ENCODE data around the gene CARD11. TPM values are rescaled to one million over a fixed set of nuclear protein-coding genes. Genes with fewer than 3 reads are reported as not detected.

The CARD11 gene
- total and polyA plus RNA-seq, 2 of the 13 experiments (the other 11 are each of a cell fraction or from before 2014, with no cell fraction given), result 0.04 TPM; not detected in 1

DNA sequence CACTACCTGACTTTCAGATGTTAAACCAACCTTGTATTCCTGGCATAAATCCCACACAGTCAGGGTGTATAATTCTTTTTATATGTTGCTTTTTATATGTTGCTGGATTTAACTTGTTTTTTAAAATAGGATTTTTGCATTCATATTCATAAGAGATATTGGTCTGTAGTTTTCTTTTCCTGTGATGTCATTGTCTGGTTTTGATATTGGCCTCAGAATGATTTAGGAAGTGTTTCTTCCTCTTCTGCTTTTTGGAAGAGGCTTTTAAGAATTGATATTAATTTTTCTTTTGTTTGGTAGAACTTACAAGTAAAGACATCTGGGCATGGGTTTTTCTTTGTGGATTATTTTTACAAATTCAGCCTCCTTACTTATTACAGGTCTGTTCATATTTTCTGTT lies 93.1 kb downstream of the CARD11 start:
- Histone ChIP-seq H3K9me3 (ENCODE audit: low read length) (no peaks in the 10 kb centered on the region), H2AFZ (ENCODE audit: low read length) (no peak overlapping the region), H3K36me3 (replicated peaks in 1 of 2; ENCODE audit: control insufficient read depth in 1 of 2, insufficient read depth in 2 of 2, low read length in 2 of 2) (no peaks in the 10 kb centered on the region), H3K79me2 (ENCODE audit: insufficient read depth, low read length) (no peaks in the 10 kb centered on the region), H3K4me2 (ENCODE audit: low read depth, low read length) (no peak overlapping the region), H3K9ac (ENCODE audit: insufficient read depth, low read depth, low read length) (no peak overlapping the region), H4K20me1 (ENCODE audit: insufficient read depth, low read length) (no peaks in the 10 kb centered on the region), H3K4me1 (ENCODE audit: insufficient read depth, low read length) (no peaks in the 10 kb centered on the region), H3K4me3 (replicated peaks in 1 of 3; ENCODE audit: insufficient read depth in 1 of 3, low read depth in 2 of 3, low read length in 3 of 3) (no peak overlapping the region), H3K27me3 (ENCODE audit: control insufficient read depth in 1 of 2, insufficient read depth in 2 of 2, low read length in 2 of 2) (no peaks in the 10 kb centered on the region; a peak in 1 of 5 replicates), H3K27ac (ENCODE audit: extremely low read length, insufficient read depth, low read length) (no peak overlapping the region)
- DNase-seq (ENCODE audit: low spot score) (no peak), ATAC-seq (no peak), FAIRE-seq (no peak)
- intact Hi-C loops (cut with micrococcal nuclease; ENCODE audit: unreplicated experiment), result no loop called here
- ChIA-PET CTCF (ENCODE audit: low intra/inter-chr PET ratio, low total read pairs) (no interaction called here), POLR2A (no interaction called here)
- no TSS peak for BruUV-seq (replicated peaks)
- in situ Hi-C loops (cut with HindIII; ENCODE audit: extremely low pct_ligation_motif_present, low pct_unique_long_range_greater_than_20kb), result no loop called here
- TF ChIP-seq BORCS8-MEF2B (CRISPR knock-in tag; IDR thresholded peaks at IDR 0.05) (no peak), EZH2 (conservative IDR thresholded peaks at IDR 0.05; ENCODE audit: low read depth, low read length) (no peak), FOSL1 (CRISPR knock-in tag; IDR thresholded peaks at IDR 0.05; ENCODE audit: borderline replicate concordance) (no peak), THAP11 (CRISPR knock-in tag; IDR thresholded peaks at IDR 0.05) (no peak), FOXO1 (CRISPR knock-in tag; IDR thresholded peaks at IDR 0.05) (no peak), KDM5A (IDR thresholded peaks at IDR 0.05; ENCODE audit: borderline replicate concordance, low read length) (no peak), ONECUT2 (CRISPR knock-in tag; IDR thresholded peaks at IDR 0.05) (no peak), SMYD3 (CRISPR knock-in tag; IDR thresholded peaks at IDR 0.05) (no peak), EEA1 (CRISPR knock-in tag; IDR thresholded peaks at IDR 0.05; ENCODE audit: borderline replicate concordance) (no peak), PHF21A (CRISPR knock-in tag; IDR thresholded peaks at IDR 0.05) (no peak), ZNF432 (CRISPR knock-in tag; IDR thresholded peaks at IDR 0.05; ENCODE audit: borderline replicate concordance) (no peak), ZNF230 (CRISPR knock-in tag; IDR thresholded peaks at IDR 0.05) (no peak), CBX1 (IDR thresholded peaks at IDR 0.05; ENCODE audit: low read depth) (no peak)
- TF ChIP-seq, protein P1, sequence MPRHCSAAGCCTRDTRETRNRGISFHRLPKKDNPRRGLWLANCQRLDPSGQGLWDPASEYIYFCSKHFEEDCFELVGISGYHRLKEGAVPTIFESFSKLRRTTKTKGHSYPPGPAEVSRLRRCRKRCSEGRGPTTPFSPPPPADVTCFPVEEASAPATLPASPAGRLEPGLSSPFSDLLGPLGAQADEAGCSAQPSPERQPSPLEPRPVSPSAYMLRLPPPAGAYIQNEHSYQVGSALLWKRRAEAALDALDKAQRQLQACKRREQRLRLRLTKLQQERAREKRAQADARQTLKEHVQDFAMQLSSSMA (CRISPR knock-in tag; IDR thresholded peaks at IDR 0.05), result no peak
- TF ChIP-seq, protein P2, sequence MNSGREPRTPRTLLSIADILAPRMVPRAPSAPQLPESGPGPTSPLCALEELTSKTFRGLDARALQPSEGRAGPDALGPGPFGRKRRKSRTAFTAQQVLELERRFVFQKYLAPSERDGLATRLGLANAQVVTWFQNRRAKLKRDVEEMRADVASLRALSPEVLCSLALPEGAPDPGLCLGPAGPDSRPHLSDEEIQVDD (CRISPR knock-in tag; IDR thresholded peaks at IDR 0.05; ENCODE audit: borderline replicate concordance), result no peak
- TF ChIP-seq, protein P3, sequence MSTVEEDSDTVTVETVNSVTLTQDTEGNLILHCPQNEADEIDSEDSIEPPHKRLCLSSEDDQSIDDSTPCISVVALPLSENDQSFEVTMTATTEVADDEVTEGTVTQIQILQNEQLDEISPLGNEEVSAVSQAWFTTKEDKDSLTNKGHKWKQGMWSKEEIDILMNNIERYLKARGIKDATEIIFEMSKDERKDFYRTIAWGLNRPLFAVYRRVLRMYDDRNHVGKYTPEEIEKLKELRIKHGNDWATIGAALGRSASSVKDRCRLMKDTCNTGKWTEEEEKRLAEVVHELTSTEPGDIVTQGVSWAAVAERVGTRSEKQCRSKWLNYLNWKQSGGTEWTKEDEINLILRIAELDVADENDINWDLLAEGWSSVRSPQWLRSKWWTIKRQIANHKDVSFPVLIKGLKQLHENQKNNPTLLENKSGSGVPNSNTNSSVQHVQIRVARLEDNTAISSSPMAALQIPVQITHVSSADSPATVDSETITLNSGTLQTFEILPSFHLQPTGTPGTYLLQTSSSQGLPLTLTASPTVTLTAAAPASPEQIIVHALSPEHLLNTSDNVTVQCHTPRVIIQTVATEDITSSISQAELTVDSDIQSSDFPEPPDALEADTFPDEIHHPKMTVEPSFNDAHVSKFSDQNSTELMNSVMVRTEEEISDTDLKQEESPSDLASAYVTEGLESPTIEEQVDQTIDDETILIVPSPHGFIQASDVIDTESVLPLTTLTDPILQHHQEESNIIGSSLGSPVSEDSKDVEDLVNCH (CRISPR knock-in tag; IDR thresholded peaks at IDR 0.05), result no peak
